Panc1 (cell line): ENCODE measurements around the gene ZSWIM3.

ENCODE experiments used
- CTCF ChIP-seq: fragments of 450-650 bp; IDR thresholded peaks from 2 replicates; pipeline ENCODE4 v1.5.1; 2017; ENCODE audit warnings: mild to moderate bottlenecking
- TCF7L2 ChIP-seq: IDR thresholded peaks from 2 replicates; pipeline ENCODE4 v1.6.1; 2011; ENCODE audit warnings: mild to moderate bottlenecking, low read depth, low read length, inconsistent platforms

DNA sequence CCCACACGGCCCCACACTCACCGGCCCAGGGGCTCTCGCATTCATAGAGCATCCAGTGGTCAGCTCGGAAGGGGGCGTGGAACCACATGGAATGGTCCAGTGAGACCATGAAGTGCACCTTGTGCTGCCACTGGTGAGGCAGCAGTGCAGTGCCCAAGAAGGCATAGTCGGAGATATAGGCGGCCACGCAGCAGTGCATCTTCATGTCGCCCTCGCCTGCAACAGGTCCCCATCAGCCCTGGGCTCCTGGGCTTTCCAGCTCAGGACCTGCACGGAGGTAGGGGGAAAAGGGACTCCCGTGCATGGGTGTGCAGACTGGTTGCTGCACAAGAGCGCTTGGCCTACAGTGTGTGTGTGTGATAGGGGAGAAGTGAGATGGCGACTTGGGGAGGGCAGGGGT lies 13.9 kb upstream of the ZSWIM3 start:
- no peak for TF ChIP-seq CTCF
- no peak for TF ChIP-seq TCF7L2
